Trophoblast cell (in vitro differentiated cells and primary cell): ENCODE data around the gene ADGRF3.
A peak's percentile ranks its signal among the peaks of the same experiment; 100 is the strongest.
"Not testable (repeated sequence)": the region's sequence is repeated elsewhere in the genome, so short reads cannot be mapped to it uniquely, and the experiment has no call there.

Experiments
- DNase-seq, 2 donors: peaks; one replicate each; pipeline ENCODE4 v3.0.0-alpha.2; 2016
- H2AFZ ChIP-seq: 2 replicates; pipeline ENCODE4 v1.6.1; 2013; ENCODE audit warnings: low read length, moderate library complexity, mild to moderate bottlenecking; ENCODE audit not compliant: insufficient read depth, poor library complexity
- H2AK5ac ChIP-seq: 2 replicates; pipeline ENCODE4 v1.6.1; 2013; ENCODE audit warnings: mild to moderate bottlenecking, low read length
- H2BK120ac ChIP-seq: 2 replicates; pipeline ENCODE4 v1.6.1; 2013; ENCODE audit warnings: low read length, mild to moderate bottlenecking, moderate library complexity; ENCODE audit not compliant: insufficient read depth, poor library complexity
- H2BK12ac ChIP-seq: 2 replicates; pipeline ENCODE4 v1.6.1; 2013; ENCODE audit warnings: mild to moderate bottlenecking, low read length, moderate library complexity
- H2BK5ac ChIP-seq: 2 replicates; pipeline ENCODE4 v1.6.1; 2013; ENCODE audit warnings: low read length, low read depth, moderate library complexity, mild to moderate bottlenecking; ENCODE audit not compliant: poor library complexity
- H3K14ac ChIP-seq: 2 replicates; pipeline ENCODE4 v1.6.1; 2013; ENCODE audit warnings: mild to moderate bottlenecking, low read length
- H3K18ac ChIP-seq: 2 replicates; pipeline ENCODE4 v1.6.1; 2013; ENCODE audit warnings: mild to moderate bottlenecking, low read length
- H3K23ac ChIP-seq: 2 replicates; pipeline ENCODE4 v1.6.1; 2013; ENCODE audit warnings: low read length
- H3K27ac ChIP-seq: 2 replicates; pipeline ENCODE4 v1.5.1; 2013; ENCODE audit warnings: low read depth, mild to moderate bottlenecking, inconsistent platforms, low read length, moderate library complexity
- H3K27me3 ChIP-seq: 2 replicates; pipeline ENCODE4 v1.6.1; 2013; ENCODE audit warnings: inconsistent platforms, mild to moderate bottlenecking, low read length, moderate library complexity; ENCODE audit not compliant: insufficient read depth
- H3K36me3 ChIP-seq, 2 experiments: 1 replicate in 1 of 2; 2 replicates in 1 of 2; pipeline ENCODE4 v1.6.1; 2013; ENCODE audit warnings: low read length in 2 of 2, mild to moderate bottlenecking in 2 of 2, moderate library complexity in 1 of 2; ENCODE audit not compliant: insufficient read depth in 2 of 2, control insufficient read depth in 1 of 2
- H3K4ac ChIP-seq: 2 replicates; pipeline ENCODE4 v1.6.1; 2013; ENCODE audit warnings: low read depth, mild to moderate bottlenecking, low read length, moderate library complexity
- H3K4me1 ChIP-seq, 2 experiments: 1 replicate in 1 of 2; 2 replicates in 1 of 2; pipeline ENCODE4 v1.6.1; 2013; ENCODE audit warnings: low read length in 2 of 2, mild to moderate bottlenecking in 2 of 2, moderate library complexity in 1 of 2; ENCODE audit not compliant: insufficient read depth in 2 of 2, control insufficient read depth in 1 of 2
- H3K4me2 ChIP-seq: 2 replicates; pipeline ENCODE4 v1.6.1; 2013; ENCODE audit warnings: inconsistent platforms, mild to moderate bottlenecking, low read length, moderate library complexity
- H3K4me3 ChIP-seq: 2 replicates; pipeline ENCODE4 v1.5.1; 2013; ENCODE audit warnings: mild to moderate bottlenecking, low read depth, low read length, inconsistent platforms
- H3K79me1 ChIP-seq: one replicate; pipeline ENCODE4 v1.6.1; 2013; ENCODE audit warnings: low read length
- H3K79me2 ChIP-seq: 2 replicates; pipeline ENCODE4 v1.6.1; 2013; ENCODE audit warnings: low read length, mild to moderate bottlenecking; ENCODE audit not compliant: control insufficient read depth, insufficient read depth, poor library complexity
- H3K9ac ChIP-seq: 2 replicates; pipeline ENCODE4 v1.6.1; 2013; ENCODE audit warnings: mild to moderate bottlenecking, low read length
- H3K9me3 ChIP-seq: 2 replicates; pipeline ENCODE4 v1.6.1; 2013; ENCODE audit warnings: low read depth, mild to moderate bottlenecking, control low read depth, inconsistent platforms, low read length; ENCODE audit not compliant: insufficient read depth
- H4K12ac ChIP-seq: 2 replicates; pipeline ENCODE4 v1.6.1; 2013; ENCODE audit warnings: low read depth, mild to moderate bottlenecking, low read length, moderate library complexity
- H4K8ac ChIP-seq: 2 replicates; pipeline ENCODE4 v1.6.1; 2013; ENCODE audit warnings: low read depth, mild to moderate bottlenecking, low read length, moderate library complexity
- H4K91ac ChIP-seq: one replicate; pipeline ENCODE4 v1.6.1; 2013; ENCODE audit warnings: low read depth, mild to moderate bottlenecking, low read length, moderate library complexity
- WGBS: extraction: QIAGEN DNeasy Blood & Tissue Kit; methylation state at CpG from one replicate; pipeline ENCODE4 v1.1.7; 2013; ENCODE audit warnings: missing lambda C conversion rate; ENCODE audit not compliant: insufficient read length, insufficient coverage; ENCODE audit errors: extremely low coverage; 5-methylcytosine and 5-hydroxymethylcytosine counted together

Gene ADGRF3

GRCh38 chr2:26309921-26310320, 36.7 kb downstream of the ADGRF3 start:
- H2BK12ac ChIP-seq: no peak overlapping the region
- no peaks in the 10 kb centered on the region for H3K27me3 ChIP-seq
- no peaks in the 10 kb centered on the region for H3K79me2 ChIP-seq
- no peak overlapping the region for H3K4ac ChIP-seq
- peaks cover 1% of the 10 kb centered on the region for H3K9me3 ChIP-seq
- no peak overlapping the region for H3K23ac ChIP-seq
- H3K4me2 ChIP-seq: no peak overlapping the region
- H4K12ac ChIP-seq: no peak overlapping the region
- H3K4me3 ChIP-seq: no peak overlapping the region
- no peak overlapping the region for H3K9ac ChIP-seq
- no peak overlapping the region for H3K14ac ChIP-seq
- H2BK120ac ChIP-seq: no peak overlapping the region
- no peak overlapping the region for H3K18ac ChIP-seq
- no peak overlapping the region for H2AFZ ChIP-seq
- no peak overlapping the region for H2AK5ac ChIP-seq
- no peaks in the 10 kb centered on the region for H3K36me3 ChIP-seq
- H4K91ac ChIP-seq: no peak overlapping the region
- DNase-seq: no peak
- H2BK5ac ChIP-seq: no peak overlapping the region
- no CpG with 5 or more reads among the region's 10 CpGs for WGBS
- H3K4me1 ChIP-seq: peaks cover 0 to 3% of the 10 kb centered on the region in 2 experiments
- no peak overlapping the region for H4K8ac ChIP-seq
- H3K27ac ChIP-seq: no peak overlapping the region
- H3K79me1 ChIP-seq: no peaks in the 10 kb centered on the region

DNA sequence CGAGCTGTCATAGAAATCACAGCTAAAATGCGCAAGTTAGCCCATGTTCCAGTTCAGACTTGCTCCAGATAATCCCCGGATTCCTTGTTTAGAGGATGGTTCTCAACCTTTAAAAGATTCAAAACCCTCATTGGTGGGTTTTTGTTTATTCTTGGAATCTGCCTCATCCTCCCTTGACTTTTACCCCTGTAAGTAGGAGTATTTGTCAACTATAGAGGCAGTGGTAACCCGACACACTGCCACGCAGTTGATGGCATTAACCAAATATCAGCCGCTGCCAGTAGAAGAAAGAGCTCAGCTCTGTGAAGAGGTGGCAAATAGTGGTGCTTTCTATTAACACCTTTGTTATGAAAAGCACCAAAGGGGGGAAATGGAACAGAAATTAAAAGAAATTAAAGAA, 41.0 kb downstream of the ADGRF3 start:
- Histone ChIP-seq H3K4me1 (peaks cover 2 to 7% of the 10 kb centered on the region in 2 experiments), H3K9me3 (peaks cover 3% of the 10 kb centered on the region), H2AFZ (no peak overlapping the region), H3K23ac (no peak overlapping the region), H3K4me2 (no peak overlapping the region), H2AK5ac (no peak overlapping the region), H3K4ac (no peak overlapping the region), H3K27me3 (no peaks in the 10 kb centered on the region), H3K79me1 (peaks cover under 1% of the 10 kb centered on the region), H4K12ac (no peak overlapping the region), H3K79me2 (no peaks in the 10 kb centered on the region), H2BK12ac (no peak overlapping the region), H3K36me3 (no peaks in the 10 kb centered on the region), H2BK120ac (no peak overlapping the region), H2BK5ac (no peak overlapping the region), H3K4me3 (no peak overlapping the region), H3K9ac (no peak overlapping the region), H3K18ac (no peak overlapping the region), H4K8ac (no peak overlapping the region), H4K91ac (no peak overlapping the region), H3K14ac (no peak overlapping the region), H3K27ac (no peak overlapping the region)
- no CpG with 5 or more reads among the region's 6 CpGs for WGBS
- DNase-seq: no peak

DNA sequence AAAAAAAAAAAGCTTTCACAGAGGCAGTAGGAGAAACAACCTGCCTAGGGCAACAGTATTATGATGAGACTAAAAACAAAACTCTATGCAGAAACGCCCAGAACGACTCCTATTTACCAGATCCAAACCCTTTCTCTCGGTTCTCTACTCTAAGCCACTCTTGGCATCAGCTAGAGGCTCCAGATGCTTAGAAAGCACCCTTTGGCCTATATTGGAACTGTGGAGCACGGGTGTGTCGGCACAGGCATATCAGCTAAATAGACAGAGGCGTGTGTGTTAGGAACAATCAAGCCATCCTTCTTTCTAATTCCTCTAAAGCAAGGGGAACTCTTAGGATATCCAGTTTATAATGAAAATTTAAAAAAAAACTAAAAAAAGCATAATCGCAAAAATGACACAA, 41.5 kb downstream of the ADGRF3 start:
- H4K91ac ChIP-seq, H3K4ac ChIP-seq, H3K36me3 ChIP-seq, H3K4me2 ChIP-seq, H3K27ac ChIP-seq, H3K23ac ChIP-seq, H2BK120ac ChIP-seq, H3K27me3 ChIP-seq, H4K8ac ChIP-seq, H3K79me1 ChIP-seq, DNase-seq, H3K4me3 ChIP-seq, H3K79me2 ChIP-seq, H2AK5ac ChIP-seq, H3K9me3 ChIP-seq, H2AFZ ChIP-seq, H4K12ac ChIP-seq, H3K9ac ChIP-seq, H2BK12ac ChIP-seq, H3K14ac ChIP-seq, H3K18ac ChIP-seq, H2BK5ac ChIP-seq: not testable (repeated sequence)
- peaks cover 4 to 12% of the 10 kb centered on the region in 2 experiments for H3K4me1 ChIP-seq
- WGBS: no CpG with 5 or more reads among the region's 7 CpGs

DNA sequence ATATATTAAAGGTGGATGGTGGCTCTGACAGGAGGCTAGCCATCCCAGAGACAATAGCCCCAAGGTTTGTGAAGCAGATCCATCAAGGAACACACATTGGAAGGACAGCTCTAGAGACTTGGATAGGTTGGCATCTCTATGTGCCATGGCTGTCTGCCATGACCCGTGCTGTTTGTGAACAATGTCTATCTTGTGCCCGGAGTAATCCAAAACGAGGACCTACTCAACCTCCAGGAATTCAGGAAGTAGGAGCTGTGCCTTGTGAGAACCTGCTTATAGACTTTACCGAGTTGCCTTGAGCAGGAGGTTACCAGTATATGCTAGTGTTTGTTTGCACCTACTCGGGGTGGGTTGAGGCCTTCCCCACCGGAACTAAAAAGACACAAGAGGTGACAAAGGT, 43.7 kb downstream of the ADGRF3 start:
- H2BK12ac ChIP-seq: no peak overlapping the region
- H3K9me3 ChIP-seq: peaks cover 3% of the 10 kb centered on the region
- H3K4ac ChIP-seq: no peak overlapping the region
- peaks cover 17% of the 10 kb centered on the region for H3K79me1 ChIP-seq
- H3K79me2 ChIP-seq: peaks cover 3% of the 10 kb centered on the region
- no peak overlapping the region for H3K4me2 ChIP-seq
- H2BK120ac ChIP-seq: no peak overlapping the region
- H2BK5ac ChIP-seq: no peak overlapping the region
- no CpG with 5 or more reads among the region's 6 CpGs for WGBS
- peaks cover 13 to 18% of the 10 kb centered on the region in 2 experiments for H3K4me1 ChIP-seq
- no peak overlapping the region for H4K91ac ChIP-seq
- no peak overlapping the region for H3K23ac ChIP-seq
- no peak overlapping the region for H2AK5ac ChIP-seq
- DNase-seq: peak; percentile 12 to 65
- H3K9ac ChIP-seq: no peak overlapping the region
- no peak overlapping the region for H3K27ac ChIP-seq
- no peaks in the 10 kb centered on the region for H3K27me3 ChIP-seq
- H4K12ac ChIP-seq: no peak overlapping the region
- H3K14ac ChIP-seq: no peak overlapping the region
- H4K8ac ChIP-seq: no peak overlapping the region
- H2AFZ ChIP-seq: no peak overlapping the region
- no peaks in the 10 kb centered on the region for H3K36me3 ChIP-seq
- H3K18ac ChIP-seq: no peak overlapping the region
- no peak overlapping the region for H3K4me3 ChIP-seq
